Osteocyte (in vitro differentiated cells): ENCODE measurements around the gene DIP2C. TPM values are rescaled to one million over a fixed set of nuclear protein-coding genes. Genes with fewer than 3 reads are reported as not detected.

Experiments used
- DNase-seq: peaks from one replicate; pipeline ENCODE4 v3.0.0; 2021; ENCODE audit warnings: mixed read lengths; ENCODE audit not compliant: unreplicated experiment; ENCODE audit errors: extremely low spot score
- H3K27ac Mint-ChIP-seq: one replicate; pipeline ENCODE4 v1.8.0; 2021; ENCODE audit warnings: mild to moderate bottlenecking, mixed read lengths; ENCODE audit not compliant: unreplicated experiment
- H3K27me3 Mint-ChIP-seq: one replicate; pipeline ENCODE4 v1.8.0; 2021; ENCODE audit warnings: mixed read lengths; ENCODE audit not compliant: unreplicated experiment
- H3K36me3 Mint-ChIP-seq: one replicate; pipeline ENCODE4 v1.8.0; 2021; ENCODE audit warnings: mixed read lengths; ENCODE audit not compliant: unreplicated experiment
- H3K4me1 Mint-ChIP-seq: one replicate; pipeline ENCODE4 v1.8.0; 2021; ENCODE audit warnings: mixed read lengths; ENCODE audit not compliant: unreplicated experiment
- H3K4me3 Mint-ChIP-seq: one replicate; pipeline ENCODE4 v1.8.0; 2021; ENCODE audit warnings: mild to moderate bottlenecking, moderate library complexity, mixed read lengths; ENCODE audit not compliant: unreplicated experiment
- H3K9me3 Mint-ChIP-seq: one replicate; pipeline ENCODE4 v1.8.0; 2021; ENCODE audit warnings: mixed read lengths; ENCODE audit not compliant: unreplicated experiment
- total RNA-seq: library from RNA; stranded (reverse); gene quantifications from 2 replicates; pipeline ENCODE4 v1.2.1, GENCODE V29; 2021
- TF ChIP-seq, protein P1 (sequence below): fragments of 200-600 bp; sonication (generic); IDR thresholded peaks from 2 replicates; pipeline ENCODE4 v1.5.0; 2021; ENCODE audit warnings: antibody characterized with exemption, mild to moderate bottlenecking, moderate library complexity

DIP2C gene
- total RNA-seq, 1 donor from 2014 or later: 36.8 TPM

DNA sequence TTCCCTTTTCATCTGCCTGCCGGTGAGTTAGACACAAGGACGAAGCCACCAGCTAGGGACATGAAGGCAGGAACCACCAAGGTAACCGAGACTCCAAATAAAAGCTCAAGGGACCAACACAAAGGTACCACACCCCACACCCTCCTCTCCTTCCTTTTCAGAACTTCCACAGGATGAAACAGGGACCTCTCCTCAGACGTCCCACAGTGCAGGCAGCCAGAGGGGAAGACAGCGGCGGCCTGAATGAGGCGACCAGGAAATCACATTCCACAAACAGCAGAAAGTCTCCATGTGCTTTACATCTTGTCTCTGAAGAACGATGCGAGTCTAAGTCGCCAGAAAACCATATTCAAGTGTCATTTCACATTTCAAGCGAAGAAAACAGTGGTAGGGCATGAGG, 97.8 kb downstream of the DIP2C start:
- Mint-ChIP-seq H3K27ac (peak overlapping the region; percentile 38), H3K36me3 (peaks cover 5% of the 10 kb centered on the region), H3K27me3 (no peaks in the 10 kb centered on the region), H3K4me3 (no peak overlapping the region), H3K4me1 (peaks cover 29% of the 10 kb centered on the region), H3K9me3 (no peaks in the 10 kb centered on the region)
- DNase-seq: no peak
- TF ChIP-seq, protein P1, sequence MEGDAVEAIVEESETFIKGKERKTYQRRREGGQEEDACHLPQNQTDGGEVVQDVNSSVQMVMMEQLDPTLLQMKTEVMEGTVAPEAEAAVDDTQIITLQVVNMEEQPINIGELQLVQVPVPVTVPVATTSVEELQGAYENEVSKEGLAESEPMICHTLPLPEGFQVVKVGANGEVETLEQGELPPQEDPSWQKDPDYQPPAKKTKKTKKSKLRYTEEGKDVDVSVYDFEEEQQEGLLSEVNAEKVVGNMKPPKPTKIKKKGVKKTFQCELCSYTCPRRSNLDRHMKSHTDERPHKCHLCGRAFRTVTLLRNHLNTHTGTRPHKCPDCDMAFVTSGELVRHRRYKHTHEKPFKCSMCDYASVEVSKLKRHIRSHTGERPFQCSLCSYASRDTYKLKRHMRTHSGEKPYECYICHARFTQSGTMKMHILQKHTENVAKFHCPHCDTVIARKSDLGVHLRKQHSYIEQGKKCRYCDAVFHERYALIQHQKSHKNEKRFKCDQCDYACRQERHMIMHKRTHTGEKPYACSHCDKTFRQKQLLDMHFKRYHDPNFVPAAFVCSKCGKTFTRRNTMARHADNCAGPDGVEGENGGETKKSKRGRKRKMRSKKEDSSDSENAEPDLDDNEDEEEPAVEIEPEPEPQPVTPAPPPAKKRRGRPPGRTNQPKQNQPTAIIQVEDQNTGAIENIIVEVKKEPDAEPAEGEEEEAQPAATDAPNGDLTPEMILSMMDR: no peak

DNA sequence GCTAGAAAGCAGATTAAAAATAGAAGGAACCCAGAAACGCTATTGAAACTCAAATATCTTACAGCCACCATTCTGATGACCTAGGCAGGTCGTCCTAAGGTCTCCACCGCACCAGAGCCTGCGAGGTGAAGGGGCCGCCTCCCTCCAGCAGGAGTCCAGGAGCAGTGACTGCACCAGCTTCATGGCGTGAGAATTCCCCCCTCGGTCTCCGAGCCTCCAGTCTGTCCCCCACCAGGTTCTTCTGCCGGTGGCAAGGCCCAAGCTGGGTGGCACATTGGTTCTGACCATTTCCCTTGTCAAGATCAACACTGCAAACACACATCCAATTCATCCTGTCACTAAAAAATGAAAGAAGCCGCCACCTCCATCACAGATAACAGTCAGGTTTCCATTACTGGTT, 98.7 kb downstream of the DIP2C start:
- H3K4me3 Mint-ChIP-seq: no peak overlapping the region
- H3K36me3 Mint-ChIP-seq: peaks cover 5% of the 10 kb centered on the region
- TF ChIP-seq, protein P1: no peak
- no peaks in the 10 kb centered on the region for H3K9me3 Mint-ChIP-seq
- H3K4me1 Mint-ChIP-seq: peaks cover 35% of the 10 kb centered on the region
- DNase-seq: no peak
- H3K27ac Mint-ChIP-seq: no peak overlapping the region
- no peaks in the 10 kb centered on the region for H3K27me3 Mint-ChIP-seq

DNA sequence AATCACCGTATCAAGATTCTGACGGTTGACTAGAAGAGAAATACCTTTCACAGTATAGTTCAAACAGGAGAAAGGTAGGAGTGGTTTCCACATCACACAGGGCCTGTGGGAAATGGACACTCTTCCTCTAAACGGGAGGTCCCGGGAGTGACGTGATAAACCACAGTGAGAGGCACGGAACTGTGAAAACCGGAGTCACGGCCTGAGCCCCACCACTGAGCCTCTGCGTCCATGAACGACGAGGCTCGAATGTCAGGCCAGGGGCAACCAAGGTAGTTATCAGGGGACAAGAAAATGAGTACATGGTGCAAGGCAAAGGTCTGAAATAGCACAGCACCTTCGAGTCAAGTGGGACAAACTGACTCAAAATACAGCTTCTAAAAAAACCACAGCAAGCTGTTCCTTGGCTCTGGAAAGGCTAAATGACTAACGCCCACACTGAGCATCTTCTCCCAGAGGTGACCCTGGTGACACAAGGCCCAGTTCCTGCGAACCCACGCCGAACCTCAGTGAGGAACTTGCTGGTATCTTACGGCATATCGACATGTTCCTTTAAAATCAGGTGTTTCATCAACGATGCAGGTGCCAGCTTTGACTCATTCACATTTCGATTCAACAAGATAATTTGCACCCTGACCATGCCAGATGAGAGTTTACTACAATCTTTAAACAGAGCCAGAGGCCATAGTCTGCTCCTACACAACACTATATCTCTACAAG, 99.3 kb downstream of the DIP2C start:
- TF ChIP-seq, protein P1: no peak
- Mint-ChIP-seq H3K9me3 (no peaks in the 10 kb centered on the region), H3K27me3 (no peaks in the 10 kb centered on the region), H3K4me3 (no peak overlapping the region), H3K36me3 (peaks cover 5% of the 10 kb centered on the region), H3K4me1 (peaks cover 37% of the 10 kb centered on the region), H3K27ac (no peak overlapping the region)
- DNase-seq: no peak

DNA sequence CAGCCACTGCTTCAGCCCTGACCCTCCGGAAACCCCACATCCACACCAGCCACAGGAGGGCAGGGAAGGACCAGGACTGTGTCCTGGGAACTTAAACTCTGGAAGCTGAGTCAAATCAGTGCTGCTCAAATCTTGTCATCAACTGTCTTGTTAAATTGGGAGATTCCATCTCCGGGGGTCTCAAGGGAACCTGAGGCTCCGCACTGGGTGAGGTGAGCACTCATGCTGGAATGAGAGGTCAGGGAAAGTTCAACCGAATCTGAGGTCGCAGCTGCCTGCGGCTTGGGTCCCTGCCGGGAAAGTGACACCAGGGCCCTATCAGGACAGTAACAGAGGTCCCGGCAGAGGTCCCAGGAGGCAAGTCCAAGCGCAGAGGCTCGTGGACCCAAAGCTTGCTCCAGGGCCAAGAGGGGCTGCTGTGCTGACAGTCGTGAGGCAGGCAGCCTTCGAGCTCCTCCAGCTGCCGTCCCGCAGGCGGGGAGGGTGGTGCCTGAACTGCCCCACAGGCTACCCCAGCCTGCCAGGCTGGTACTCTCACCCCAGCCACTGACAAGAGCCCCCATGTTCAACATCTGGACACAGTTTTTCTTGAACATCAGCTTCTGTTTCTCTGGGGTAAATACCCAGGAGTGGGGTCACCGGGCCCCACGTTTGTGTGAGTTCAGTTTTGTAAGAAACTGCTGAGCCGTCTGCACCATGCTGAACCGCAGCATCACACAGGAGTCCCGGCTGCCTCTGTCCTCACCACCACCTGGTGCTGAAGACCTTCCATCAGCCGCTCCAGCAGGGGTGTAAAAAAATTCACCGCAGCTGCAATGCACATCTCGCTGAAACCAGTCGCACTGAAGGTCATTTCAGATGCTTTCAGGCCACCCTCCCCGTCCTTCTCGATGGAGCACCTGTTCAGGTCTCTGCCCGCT, 101.0 kb downstream of the DIP2C start:
- no peak overlapping the region for H3K4me3 Mint-ChIP-seq
- no peaks in the 10 kb centered on the region for H3K27me3 Mint-ChIP-seq
- peaks cover 40% of the 10 kb centered on the region for H3K4me1 Mint-ChIP-seq
- H3K9me3 Mint-ChIP-seq: no peaks in the 10 kb centered on the region
- peak overlapping the region; percentile 75 for H3K27ac Mint-ChIP-seq
- no peak for DNase-seq
- TF ChIP-seq, protein P1: peak; percentile 41
- H3K36me3 Mint-ChIP-seq: peaks cover 2% of the 10 kb centered on the region

DNA sequence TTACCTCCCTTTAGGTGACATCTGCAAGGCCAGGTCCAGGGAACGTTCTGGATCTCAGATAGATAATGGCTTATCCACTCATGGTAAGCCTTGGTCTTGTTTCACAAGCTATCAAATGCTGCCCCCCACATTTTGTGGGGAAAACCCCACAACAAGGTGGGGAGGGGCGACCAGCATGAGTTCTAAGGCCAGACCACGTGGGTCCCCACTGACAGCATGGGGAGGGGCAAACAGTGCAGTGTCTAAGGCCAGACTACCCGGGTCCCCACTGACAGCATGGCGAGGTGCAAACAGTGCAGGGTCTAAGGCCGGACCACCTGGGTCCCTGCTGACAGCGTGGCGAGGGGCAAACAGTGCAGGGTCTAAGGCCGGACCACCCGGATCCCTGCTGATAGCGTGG, 102.8 kb downstream of the DIP2C start:
- DNase-seq: no peak
- Mint-ChIP-seq H3K27me3 (no peaks in the 10 kb centered on the region), H3K4me3 (no peak overlapping the region), H3K4me1 (peaks cover 32% of the 10 kb centered on the region), H3K36me3 (peaks cover 2% of the 10 kb centered on the region), H3K9me3 (no peaks in the 10 kb centered on the region), H3K27ac (peak overlapping the region; percentile 7)
- TF ChIP-seq, protein P1: no peak
